ENCODE data around the gene H3-3A. TPM values are rescaled to one million over a fixed set of nuclear protein-coding genes. Genes with fewer than 3 reads are reported as not detected.

The H3-3A gene
- 100 to 1,000 TPM; 340 to 391 (median 366) TPM for total RNA-seq
- total RNA-seq (2013), result 292 TPM
- total RNA-seq, result 29.0 to 118 (median 63.8) reads per million in 29 experiments

DNA sequence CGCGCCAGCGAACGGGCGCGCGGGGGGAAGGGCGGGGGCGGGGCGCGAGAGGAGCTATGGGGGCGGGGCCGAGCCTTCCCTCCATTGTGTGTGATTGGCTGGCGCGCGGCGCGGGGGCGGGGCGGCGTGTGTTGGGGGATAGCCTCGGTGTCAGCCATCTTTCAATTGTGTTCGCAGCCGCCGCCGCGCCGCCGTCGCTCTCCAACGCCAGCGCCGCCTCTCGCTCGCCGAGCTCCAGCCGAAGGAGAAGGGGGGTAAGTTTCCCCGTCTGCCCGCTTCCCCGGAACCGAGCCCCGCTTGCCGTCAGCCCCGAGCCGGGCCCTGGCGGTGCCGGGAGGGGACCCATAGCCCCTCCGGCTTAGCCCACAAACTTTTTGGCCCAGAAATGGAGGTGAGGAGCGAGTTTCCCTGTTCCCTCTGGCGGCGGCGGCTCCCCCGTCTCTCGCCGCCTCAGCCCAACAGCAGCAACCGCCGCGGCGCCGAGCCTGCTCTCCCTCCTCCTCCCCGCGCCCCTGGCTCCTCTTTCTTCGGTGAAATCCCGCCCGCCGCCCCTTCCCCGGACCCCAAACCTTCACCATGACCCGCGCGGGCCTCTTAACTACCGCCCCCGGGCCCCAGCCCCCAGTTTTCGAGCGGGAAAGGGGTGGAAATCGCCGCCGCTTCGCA, at the start of gene H3-3A:
Gene H3-3A, plus strand, starts transcription at position 159 of the 666 bp plus-strand sequence. CDS start 1,636 bp downstream, outside the sequence.
- H3K27ac Mint-ChIP-seq, result peak within 1 kb of the TSS; percentile 99 to 100
- POLR2A ChIA-PET, result interaction anchor here (0.5 to 3.6 kb wide), 20 partner anchors 12 to 1628 kb away, joined by 3 to 71 read pairs (median 4); partner anchors contain the start of genes SDE2 (in 2 of the 2), ITPKB (in 1 of the 2) and WDR26 (in 1 of the 2)
- peaks cover 47% of the 10 kb centered on the region for H3K36me3 Mint-ChIP-seq

DNA sequence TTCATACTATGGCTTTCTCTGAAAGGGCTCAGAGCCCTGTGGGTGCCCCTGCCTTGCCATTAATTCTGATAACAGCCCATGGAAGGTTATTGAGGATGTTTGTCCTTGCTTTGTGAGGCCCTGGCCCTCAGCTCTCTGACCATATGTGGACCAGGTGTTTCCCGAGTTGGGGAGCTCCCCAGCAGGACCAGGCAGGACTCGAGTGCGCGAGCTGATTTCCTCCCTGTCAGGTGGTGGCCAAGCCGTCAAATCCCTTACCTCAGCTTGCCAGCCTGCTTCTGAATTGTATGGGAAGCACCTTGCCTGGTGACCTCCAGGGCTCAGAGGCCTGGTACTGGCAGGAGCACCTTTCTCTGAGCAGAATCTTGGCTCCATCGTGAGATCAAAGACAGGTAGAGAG, 45.4 kb upstream of the H3-3A start:
- ATAC-seq (replicated peaks in 1 of 4) (no peak), DNase-seq (no peak)
- Histone ChIP-seq H3K36me3 (ENCODE audit: control insufficient read depth in 2 of 2, extremely low read depth in 1 of 2, insufficient read depth in 1 of 2, low read length in 1 of 2) (no peaks in the 10 kb centered on the region), H3K4me1 (ENCODE audit: control insufficient read depth in 1 of 2, extremely low read depth in 1 of 2, insufficient read depth in 2 of 2, low read length in 2 of 2) (no peaks in the 10 kb centered on the region), H3K4me3 (ENCODE audit: control insufficient read depth in 1 of 2, extremely low read depth in 1 of 2, low read length in 1 of 2) (no peak overlapping the region), H3K9me3 (no peaks in the 10 kb centered on the region), H3K27ac (ENCODE audit: low read length) (no peak overlapping the region), H3K27me3 (replicated peaks in 1 of 2; ENCODE audit: control insufficient read depth in 2 of 2, extremely low read depth in 1 of 2, insufficient read depth in 2 of 2, low read length in 1 of 2) (peaks cover 0 to 9% of the 10 kb centered on the region in 2 experiments)
- Mint-ChIP-seq H3K4me3 (no peak overlapping the region), H3K27ac (no peak overlapping the region), H3K4me1 (no peaks in the 10 kb centered on the region), H3K36me3 (no peaks in the 10 kb centered on the region), H3K27me3 (peaks cover 0 to 4% of the 10 kb centered on the region in 2 donors), H3K9me3 (no peaks in the 10 kb centered on the region)
- POLR2A ChIA-PET, result interaction anchor here in 1 of 2 donors (0.5 kb wide), 1 partner anchor 521 kb away, joined by 3 read pairs; no protein-coding TSS in a partner anchor
- CTCF ChIA-PET, result no interaction called here
- 68% methylated on average over 5 of the region's 6 CpGs for WGBS (ENCODE audit: insufficient coverage)

More for the DNA sequence above, at the start of gene H3-3A:
- DNase-seq (peak; percentile 95 to 99 (median 98)), ATAC-seq (replicated peaks in 1 of 4) (peak; percentile 82 to 85 (median 83))
- Histone ChIP-seq H3K36me3 (ENCODE audit: control insufficient read depth in 2 of 2, extremely low read depth in 1 of 2, insufficient read depth in 1 of 2, low read length in 1 of 2) (peaks cover 0 to 26% of the 10 kb centered on the region in 2 donors), H3K9me3 (no peaks in the 10 kb centered on the region), H3K4me1 (ENCODE audit: control insufficient read depth in 1 of 2, extremely low read depth in 1 of 2, insufficient read depth in 2 of 2, low read length in 2 of 2) (peaks cover 25 to 31% of the 10 kb centered on the region in 2 experiments), H3K4me3 (ENCODE audit: control insufficient read depth in 1 of 2, extremely low read depth in 1 of 2, low read length in 1 of 2) (peak within 1 kb of the TSS; percentile 64 to 99), H3K27ac (ENCODE audit: low read length) (peak within 1 kb of the TSS; percentile 95), H3K27me3 (replicated peaks in 1 of 2; ENCODE audit: control insufficient read depth in 2 of 2, extremely low read depth in 1 of 2, insufficient read depth in 2 of 2, low read length in 1 of 2) (no peaks in the 10 kb centered on the region)
- Mint-ChIP-seq H3K27me3 (no peaks in the 10 kb centered on the region), H3K4me3 (peak within 1 kb of the TSS; percentile 99 to 100 (median 100)), H3K4me1 (peaks cover 51 to 55% (median 51%) of the 10 kb centered on the region in 3 donors), H3K9me3 (no peaks in the 10 kb centered on the region)
- CTCF ChIA-PET, result interaction anchor here in 1 of 2 donors (0.6 to 2.7 kb wide), 9 partner anchors 61 to 344 kb away, joined by 3 to 14 read pairs (median 4); partner anchors contain the start of genes SDE2 and SRP9
- WGBS (ENCODE audit: insufficient coverage), result under 1% methylated on average over 58 of the region's 78 CpGs

DNA sequence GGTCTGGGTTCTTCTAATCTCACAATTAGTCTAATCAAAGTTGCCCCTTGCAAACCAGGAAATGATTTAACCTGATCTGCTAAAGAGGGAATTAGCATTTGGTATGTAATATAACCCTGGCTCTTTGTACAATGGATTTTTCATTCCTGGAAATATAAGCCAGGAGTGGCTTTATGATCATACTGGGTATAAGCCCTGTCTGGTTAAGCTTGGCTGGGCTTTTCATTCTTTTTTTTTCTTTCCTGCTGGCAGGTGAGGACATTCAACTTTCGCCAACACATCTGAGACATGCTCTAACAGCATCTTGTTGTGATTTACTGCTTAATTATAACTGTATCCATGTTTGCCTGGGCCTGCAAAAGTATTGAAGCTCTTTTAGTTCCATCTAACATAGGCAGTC, 42.9 kb upstream of the H3-3A start:
- H3K4me1 Mint-ChIP-seq, result no peaks in the 10 kb centered on the region
- H3K9me3 Mint-ChIP-seq, result no peaks in the 10 kb centered on the region
- Histone ChIP-seq H3K9me3 (no peaks in the 10 kb centered on the region), H3K36me3 (ENCODE audit: control insufficient read depth in 2 of 2, extremely low read depth in 1 of 2, insufficient read depth in 1 of 2, low read length in 1 of 2) (no peaks in the 10 kb centered on the region), H3K4me3 (ENCODE audit: control insufficient read depth in 1 of 2, extremely low read depth in 1 of 2, low read length in 1 of 2) (no peak overlapping the region), H3K27ac (ENCODE audit: low read length) (no peak overlapping the region), H3K27me3 (replicated peaks in 1 of 2; ENCODE audit: control insufficient read depth in 2 of 2, extremely low read depth in 1 of 2, insufficient read depth in 2 of 2, low read length in 1 of 2) (peaks cover 0 to 4% of the 10 kb centered on the region in 2 experiments), H3K4me1 (ENCODE audit: control insufficient read depth in 1 of 2, extremely low read depth in 1 of 2, insufficient read depth in 2 of 2, low read length in 2 of 2) (no peaks in the 10 kb centered on the region)
- ATAC-seq (replicated peaks in 1 of 4), result no peak
- CTCF ChIA-PET, result no interaction called here
- peaks cover 0 to under 1% of the 10 kb centered on the region in 2 donors for H3K27me3 Mint-ChIP-seq
- DNase-seq, result no peak
- no CpG with 5 or more reads among the region's 1 CpG for WGBS (ENCODE audit: insufficient coverage)
- POLR2A ChIA-PET, result interaction anchor here in 1 of 2 donors (0.6 kb wide), 1 partner anchor 28 kb away, joined by 3 read pairs; no protein-coding TSS in a partner anchor
- H3K27ac Mint-ChIP-seq, result no peak overlapping the region
- no peaks in the 10 kb centered on the region for H3K36me3 Mint-ChIP-seq
- H3K4me3 Mint-ChIP-seq, result no peak overlapping the region

DNA sequence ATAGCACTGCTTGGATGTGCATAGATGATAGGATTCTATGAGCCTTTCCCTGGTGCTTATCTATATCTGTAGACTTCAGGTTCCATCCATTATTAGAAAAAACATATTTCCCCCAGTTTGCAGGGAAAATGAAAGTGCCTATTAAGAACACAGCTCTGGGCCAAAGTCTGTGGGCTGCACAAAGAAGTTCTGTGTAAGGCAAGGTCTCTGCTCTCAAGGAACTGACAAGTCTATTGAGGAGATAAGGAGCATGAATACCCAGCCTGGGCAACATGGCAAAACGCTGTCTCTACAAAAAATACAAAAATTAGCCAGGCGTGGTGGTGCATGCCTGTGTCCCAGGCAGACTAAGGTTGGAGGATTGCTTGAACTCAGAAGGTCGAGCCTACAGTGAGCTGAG, 41.1 kb upstream of the H3-3A start:
- Mint-ChIP-seq H3K4me3 (no peak overlapping the region), H3K9me3 (no peaks in the 10 kb centered on the region), H3K27me3 (no peaks in the 10 kb centered on the region), H3K27ac (no peak overlapping the region), H3K4me1 (no peaks in the 10 kb centered on the region), H3K36me3 (no peaks in the 10 kb centered on the region)
- ChIA-PET POLR2A (interaction anchor here in 1 of 2 donors (1.4 kb wide), 1 partner anchor 22 kb away, joined by 4 read pairs; no protein-coding TSS in a partner anchor), CTCF (no interaction called here)
- H3K4me1 ChIP-seq (ENCODE audit: control insufficient read depth in 1 of 2, extremely low read depth in 1 of 2, insufficient read depth in 2 of 2, low read length in 2 of 2), result no peaks in the 10 kb centered on the region
- peaks cover 0 to 4% of the 10 kb centered on the region in 2 experiments for H3K27me3 ChIP-seq (replicated peaks in 1 of 2; ENCODE audit: control insufficient read depth in 2 of 2, extremely low read depth in 1 of 2, insufficient read depth in 2 of 2, low read length in 1 of 2)
- H3K36me3 ChIP-seq (ENCODE audit: control insufficient read depth in 2 of 2, extremely low read depth in 1 of 2, insufficient read depth in 1 of 2, low read length in 1 of 2), result no peaks in the 10 kb centered on the region
- no peak overlapping the region for H3K27ac ChIP-seq (ENCODE audit: low read length)
- 63% methylated on average over 3 of the region's 3 CpGs for WGBS (ENCODE audit: insufficient coverage)
- H3K4me3 ChIP-seq (ENCODE audit: control insufficient read depth in 1 of 2, extremely low read depth in 1 of 2, low read length in 1 of 2), result no peak overlapping the region
- DNase-seq, result no peak
- no peak for ATAC-seq (replicated peaks in 1 of 4)
- no peaks in the 10 kb centered on the region for H3K9me3 ChIP-seq

DNA sequence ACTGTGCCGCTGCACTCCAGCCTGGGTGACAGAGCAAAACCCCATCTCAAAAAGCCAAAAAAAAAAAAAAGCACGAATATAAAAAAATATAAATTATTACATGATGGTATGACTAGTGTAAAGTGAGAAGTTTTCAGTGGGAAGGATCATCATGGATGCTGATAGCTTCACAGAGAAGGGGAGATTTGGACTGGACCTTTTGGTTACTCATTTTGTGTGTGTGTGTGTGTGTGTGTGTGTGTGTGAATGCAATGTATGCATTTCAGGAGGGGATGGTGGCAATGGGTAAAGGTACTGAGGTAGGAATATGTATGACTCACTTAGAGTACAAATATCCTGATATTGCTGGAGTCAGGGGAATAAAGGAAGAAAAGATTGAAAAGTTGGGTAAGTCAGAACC, 40.7 kb upstream of the H3-3A start:
- peaks cover 0 to 4% of the 10 kb centered on the region in 2 experiments for H3K27me3 ChIP-seq (replicated peaks in 1 of 2; ENCODE audit: control insufficient read depth in 2 of 2, extremely low read depth in 1 of 2, insufficient read depth in 2 of 2, low read length in 1 of 2)
- H3K27me3 Mint-ChIP-seq, result no peaks in the 10 kb centered on the region
- no CpG with 5 or more reads among the region's 2 CpGs for WGBS (ENCODE audit: insufficient coverage)
- POLR2A ChIA-PET, result interaction anchor here in 1 of 2 donors (1.4 kb wide), 1 partner anchor 22 kb away, joined by 4 read pairs; no protein-coding TSS in a partner anchor
- H3K36me3 ChIP-seq (ENCODE audit: control insufficient read depth in 2 of 2, extremely low read depth in 1 of 2, insufficient read depth in 1 of 2, low read length in 1 of 2), result no peaks in the 10 kb centered on the region
- no peaks in the 10 kb centered on the region for H3K9me3 Mint-ChIP-seq
- no peak overlapping the region for H3K27ac Mint-ChIP-seq
- H3K4me3 Mint-ChIP-seq, result no peak overlapping the region
- CTCF ChIA-PET, result no interaction called here
- no peaks in the 10 kb centered on the region for H3K36me3 Mint-ChIP-seq
- H3K4me3 ChIP-seq (ENCODE audit: control insufficient read depth in 1 of 2, extremely low read depth in 1 of 2, low read length in 1 of 2), result no peak overlapping the region
- no peak overlapping the region for H3K27ac ChIP-seq (ENCODE audit: low read length)
- ATAC-seq (replicated peaks in 1 of 4) (no peak), DNase-seq (no peak)
- H3K4me1 ChIP-seq (ENCODE audit: control insufficient read depth in 1 of 2, extremely low read depth in 1 of 2, insufficient read depth in 2 of 2, low read length in 2 of 2), result no peaks in the 10 kb centered on the region
- peaks cover 0 to 3% (median 2%) of the 10 kb centered on the region in 3 donors for H3K4me1 Mint-ChIP-seq
- no peaks in the 10 kb centered on the region for H3K9me3 ChIP-seq

DNA sequence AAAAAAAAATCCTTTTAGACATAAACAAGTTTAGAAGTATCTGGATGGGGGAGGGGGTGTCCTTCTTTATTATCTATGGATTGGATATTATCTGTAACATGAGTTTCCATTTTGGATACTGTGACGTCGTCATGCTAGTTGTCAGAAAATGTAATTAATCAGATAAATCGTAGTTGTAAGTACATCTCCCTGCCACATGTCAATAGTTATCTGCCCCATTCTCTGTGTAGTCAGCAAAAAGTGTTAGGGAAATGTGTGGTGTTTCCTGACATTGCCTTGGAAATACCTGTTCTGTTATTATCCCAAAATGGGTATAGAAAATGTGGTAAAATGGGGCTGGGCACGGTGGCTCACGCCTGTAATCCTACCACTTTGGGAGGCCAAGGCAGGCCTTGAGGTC, 38.8 kb upstream of the H3-3A start:
- H3K27ac Mint-ChIP-seq, result no peak overlapping the region
- H3K4me1 ChIP-seq (ENCODE audit: control insufficient read depth in 1 of 2, extremely low read depth in 1 of 2, insufficient read depth in 2 of 2, low read length in 2 of 2), result no peaks in the 10 kb centered on the region
- no peak overlapping the region for H3K27ac ChIP-seq (ENCODE audit: low read length)
- H3K9me3 ChIP-seq, result no peaks in the 10 kb centered on the region
- ATAC-seq (replicated peaks in 1 of 4) (no peak), DNase-seq (no peak)
- H3K4me3 ChIP-seq (ENCODE audit: control insufficient read depth in 1 of 2, extremely low read depth in 1 of 2, low read length in 1 of 2), result no peak overlapping the region
- CTCF ChIA-PET, result no interaction called here
- no peaks in the 10 kb centered on the region for H3K27me3 Mint-ChIP-seq
- no peaks in the 10 kb centered on the region for H3K36me3 Mint-ChIP-seq
- no peaks in the 10 kb centered on the region for H3K9me3 Mint-ChIP-seq
- H3K4me3 Mint-ChIP-seq, result no peak overlapping the region
- POLR2A ChIA-PET, result no interaction called here
- H3K27me3 ChIP-seq (replicated peaks in 1 of 2; ENCODE audit: control insufficient read depth in 2 of 2, extremely low read depth in 1 of 2, insufficient read depth in 2 of 2, low read length in 1 of 2), result no peaks in the 10 kb centered on the region
- WGBS (ENCODE audit: insufficient coverage), result 86% methylated on average over 1 of the region's 5 CpGs
- no peaks in the 10 kb centered on the region for H3K36me3 ChIP-seq (ENCODE audit: control insufficient read depth in 2 of 2, extremely low read depth in 1 of 2, insufficient read depth in 1 of 2, low read length in 1 of 2)
- H3K4me1 Mint-ChIP-seq, result peaks cover 0 to 7% (median 3%) of the 10 kb centered on the region in 3 donors

All from T-cell (primary cell).